Neutrophil (primary cell): ENCODE results near the gene NRSN1.

Source experiments
- H3K27ac ChIP-seq: fragments of 200-600 bp; sonication (generic); 2 replicates; pipeline ENCODE4 v1.5.1; 2016; ENCODE audit warnings: mild to moderate bottlenecking, moderate library complexity
- H3K27me3 ChIP-seq: fragments of 200-600 bp; sonication (generic); 2 replicates; pipeline ENCODE4 v1.6.0; 2016; ENCODE audit warnings: mild to moderate bottlenecking
- H3K36me3 ChIP-seq: fragments of 200-600 bp; sonication (generic); 2 replicates; pipeline ENCODE4 v1.5.1; 2017
- H3K4me1 ChIP-seq, 2 experiments: fragments of 200-600 bp in 1 of 2; sonication (generic) in 1 of 2; 1 replicate in 1 of 2; 2 replicates in 1 of 2; pipeline versions ENCODE4 v1.5.1 to v1.6.1; 2013 to 2016; ENCODE audit warnings: low read depth in 1 of 2, low read length in 1 of 2, mild to moderate bottlenecking in 1 of 2, moderate library complexity in 1 of 2; ENCODE audit not compliant: control insufficient read depth in 1 of 2, insufficient read depth in 1 of 2
- H3K4me3 ChIP-seq, 2 experiments: fragments of 200-600 bp in 1 of 2; sonication (generic) in 1 of 2; 1 replicate in 1 of 2; 2 replicates in 1 of 2; pipeline ENCODE4 v1.5.1; 2013 to 2016; ENCODE audit warnings: low read depth in 1 of 2, low read length in 1 of 2, mild to moderate bottlenecking in 1 of 2, moderate library complexity in 1 of 2
- H3K9me3 ChIP-seq: fragments of 200-600 bp; sonication (generic); 2 replicates; pipeline ENCODE4 v1.5.1; 2016
- TF ChIP-seq, protein P1 (sequence below): fragments of 200-600 bp; sonication (generic); IDR thresholded peaks from 2 replicates; pipeline ENCODE4 v1.5.1; 2016; ENCODE audit warnings: antibody characterized with exemption

Gene NRSN1

DNA sequence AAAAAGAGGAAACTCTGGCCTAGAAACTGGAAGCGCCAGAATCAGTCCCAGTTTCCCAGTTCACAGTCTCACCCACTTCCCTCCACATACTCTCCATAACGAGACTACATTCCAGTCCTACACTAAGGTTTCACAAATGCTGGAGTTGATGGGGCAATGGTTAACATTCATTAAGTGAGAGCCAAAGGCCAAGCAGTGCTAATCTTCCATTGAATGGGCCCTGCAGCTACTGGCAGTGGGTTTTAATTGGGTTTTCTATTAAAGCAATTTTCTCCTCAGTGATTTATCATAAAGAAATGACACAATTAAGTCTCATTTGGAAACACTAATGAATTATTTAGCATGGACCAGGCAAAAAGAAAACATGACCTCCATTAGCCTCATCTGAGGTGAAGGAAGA lies 20.8 kb upstream of the NRSN1 start:
- Histone ChIP-seq H3K27ac (no peak overlapping the region), H3K4me1 (no peaks in the 10 kb centered on the region), H3K4me3 (no peak overlapping the region), H3K9me3 (no peaks in the 10 kb centered on the region), H3K27me3 (no peaks in the 10 kb centered on the region), H3K36me3 (no peaks in the 10 kb centered on the region)
- TF ChIP-seq, protein P1, sequence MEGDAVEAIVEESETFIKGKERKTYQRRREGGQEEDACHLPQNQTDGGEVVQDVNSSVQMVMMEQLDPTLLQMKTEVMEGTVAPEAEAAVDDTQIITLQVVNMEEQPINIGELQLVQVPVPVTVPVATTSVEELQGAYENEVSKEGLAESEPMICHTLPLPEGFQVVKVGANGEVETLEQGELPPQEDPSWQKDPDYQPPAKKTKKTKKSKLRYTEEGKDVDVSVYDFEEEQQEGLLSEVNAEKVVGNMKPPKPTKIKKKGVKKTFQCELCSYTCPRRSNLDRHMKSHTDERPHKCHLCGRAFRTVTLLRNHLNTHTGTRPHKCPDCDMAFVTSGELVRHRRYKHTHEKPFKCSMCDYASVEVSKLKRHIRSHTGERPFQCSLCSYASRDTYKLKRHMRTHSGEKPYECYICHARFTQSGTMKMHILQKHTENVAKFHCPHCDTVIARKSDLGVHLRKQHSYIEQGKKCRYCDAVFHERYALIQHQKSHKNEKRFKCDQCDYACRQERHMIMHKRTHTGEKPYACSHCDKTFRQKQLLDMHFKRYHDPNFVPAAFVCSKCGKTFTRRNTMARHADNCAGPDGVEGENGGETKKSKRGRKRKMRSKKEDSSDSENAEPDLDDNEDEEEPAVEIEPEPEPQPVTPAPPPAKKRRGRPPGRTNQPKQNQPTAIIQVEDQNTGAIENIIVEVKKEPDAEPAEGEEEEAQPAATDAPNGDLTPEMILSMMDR, result no peak

DNA sequence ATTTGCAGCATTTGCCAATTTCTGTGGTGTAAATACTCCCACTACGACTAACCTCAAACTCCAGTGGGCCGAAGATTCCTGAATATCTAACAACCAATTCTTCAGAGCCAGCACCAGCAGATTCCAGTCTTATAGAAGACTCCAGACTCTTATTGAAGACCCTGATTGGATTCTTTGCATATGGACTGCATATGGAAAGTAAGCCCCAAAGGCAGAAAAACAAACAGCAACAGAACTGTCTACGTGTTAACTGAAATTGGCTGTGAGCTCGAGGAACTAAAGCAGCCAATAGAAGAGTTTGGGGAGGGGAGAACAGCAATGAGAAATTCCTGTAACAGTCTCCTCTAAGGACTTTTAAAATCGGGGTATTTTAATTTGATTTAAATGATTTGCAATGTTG lies 19.7 kb upstream of the NRSN1 start:
- Histone ChIP-seq H3K9me3 (no peaks in the 10 kb centered on the region), H3K27ac (no peak overlapping the region), H3K4me3 (no peak overlapping the region), H3K4me1 (no peaks in the 10 kb centered on the region), H3K36me3 (no peaks in the 10 kb centered on the region), H3K27me3 (no peaks in the 10 kb centered on the region)
- TF ChIP-seq, protein P1, result no peak

DNA sequence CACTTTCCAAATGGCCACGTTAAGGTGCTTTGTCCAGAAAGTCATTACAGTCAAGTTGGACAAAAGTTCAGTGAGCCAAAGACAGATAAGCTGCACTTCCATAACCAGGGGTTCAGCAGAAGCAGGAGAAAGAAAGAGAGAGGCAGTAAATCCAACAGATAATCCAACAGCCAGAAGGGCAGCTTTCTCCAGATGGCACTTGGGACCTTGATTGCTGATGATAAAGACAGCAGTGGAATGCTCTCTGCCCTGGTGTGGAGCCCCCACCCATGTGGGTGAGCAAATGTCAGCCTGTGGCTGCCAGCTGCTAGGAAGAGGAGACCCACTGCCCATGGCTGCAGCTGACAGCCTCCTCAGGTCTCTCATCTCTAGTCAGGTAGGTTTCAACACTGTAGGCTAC lies 18.7 kb upstream of the NRSN1 start:
- Histone ChIP-seq H3K36me3 (no peaks in the 10 kb centered on the region), H3K27me3 (no peaks in the 10 kb centered on the region), H3K27ac (no peak overlapping the region), H3K4me1 (no peaks in the 10 kb centered on the region), H3K4me3 (no peak overlapping the region), H3K9me3 (no peaks in the 10 kb centered on the region)
- TF ChIP-seq, protein P1, result no peak

DNA sequence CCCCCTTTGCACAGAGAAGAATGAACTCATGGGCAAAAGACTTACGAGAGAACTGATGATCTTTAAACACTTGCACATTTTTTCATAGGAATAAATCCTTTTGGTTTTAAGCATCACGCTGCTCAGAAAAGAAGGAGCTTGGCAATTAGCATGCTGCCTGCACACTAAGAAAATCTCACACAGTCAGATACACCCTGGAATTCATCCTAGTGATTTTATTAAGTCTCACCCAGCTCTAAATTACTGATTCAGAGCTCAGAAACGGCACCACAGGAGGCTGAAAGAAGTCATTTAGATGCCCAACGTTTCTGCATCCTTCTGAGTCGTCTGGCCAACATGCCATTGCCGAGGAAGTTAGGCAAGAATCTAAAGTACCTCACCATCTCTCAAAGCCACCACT lies 18.0 kb upstream of the NRSN1 start:
- Histone ChIP-seq H3K36me3 (no peaks in the 10 kb centered on the region), H3K27me3 (no peaks in the 10 kb centered on the region), H3K4me1 (no peaks in the 10 kb centered on the region), H3K27ac (no peak overlapping the region), H3K9me3 (no peaks in the 10 kb centered on the region), H3K4me3 (no peak overlapping the region)
- TF ChIP-seq, protein P1, result no peak

DNA sequence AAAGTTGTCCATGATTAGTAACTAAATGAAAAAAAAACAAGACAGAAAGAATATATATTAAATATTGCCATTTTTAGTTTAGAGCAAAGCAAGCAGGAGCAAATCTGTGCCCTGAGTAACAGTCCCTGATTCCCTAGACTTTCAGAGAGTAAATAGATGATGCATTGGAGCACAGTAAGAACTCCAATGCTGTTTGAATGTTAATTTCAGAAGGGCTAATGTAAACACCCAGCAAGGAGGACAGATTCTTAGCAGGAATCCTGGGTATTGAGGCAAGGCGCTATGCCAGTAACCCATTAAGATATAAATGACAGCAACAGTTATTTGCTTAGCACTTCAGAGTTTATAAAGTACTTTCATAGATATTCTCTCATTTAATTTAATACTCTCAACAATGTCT lies 15.6 kb upstream of the NRSN1 start:
- TF ChIP-seq, protein P1, result no peak
- Histone ChIP-seq H3K4me3 (no peak overlapping the region), H3K4me1 (no peaks in the 10 kb centered on the region), H3K27me3 (no peaks in the 10 kb centered on the region), H3K27ac (no peak overlapping the region), H3K36me3 (no peaks in the 10 kb centered on the region), H3K9me3 (no peaks in the 10 kb centered on the region)

DNA sequence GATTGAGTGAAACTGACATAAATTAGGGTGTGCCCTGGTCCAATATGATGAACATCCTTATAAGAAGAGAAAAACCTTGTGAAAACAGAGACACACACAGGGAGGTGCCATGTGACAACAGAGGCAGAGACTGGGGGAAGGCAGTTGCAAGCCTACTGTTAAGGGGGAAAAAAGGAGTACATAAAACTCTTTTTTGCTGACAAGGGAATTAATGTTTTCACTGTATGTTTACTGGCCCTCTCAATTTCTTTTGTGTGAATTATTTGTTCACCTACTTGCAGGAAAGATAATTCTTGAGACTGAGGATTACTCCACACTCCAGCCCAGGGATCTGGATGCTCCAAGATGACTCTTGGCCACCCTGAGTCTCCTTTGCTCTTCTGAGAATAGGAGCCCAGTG lies 12.1 kb upstream of the NRSN1 start:
- Histone ChIP-seq H3K36me3 (no peaks in the 10 kb centered on the region), H3K27me3 (no peaks in the 10 kb centered on the region), H3K4me3 (no peak overlapping the region), H3K9me3 (no peaks in the 10 kb centered on the region), H3K4me1 (no peaks in the 10 kb centered on the region), H3K27ac (no peak overlapping the region)
- TF ChIP-seq, protein P1, result no peak
